GM18873 (cell line): ENCODE results near the gene PPM1H.

ENCODE experiments used
- ATAC-seq: cut with Tn5 transposase; IDR thresholded peaks from one replicate; pipeline ENCODE4 v1.9.1; 2021; ENCODE audit warnings: mild to moderate bottlenecking, moderate library complexity, moderate number of reproducible peaks; ENCODE audit not compliant: unreplicated experiment, low FRiP score

The PPM1H gene

DNA sequence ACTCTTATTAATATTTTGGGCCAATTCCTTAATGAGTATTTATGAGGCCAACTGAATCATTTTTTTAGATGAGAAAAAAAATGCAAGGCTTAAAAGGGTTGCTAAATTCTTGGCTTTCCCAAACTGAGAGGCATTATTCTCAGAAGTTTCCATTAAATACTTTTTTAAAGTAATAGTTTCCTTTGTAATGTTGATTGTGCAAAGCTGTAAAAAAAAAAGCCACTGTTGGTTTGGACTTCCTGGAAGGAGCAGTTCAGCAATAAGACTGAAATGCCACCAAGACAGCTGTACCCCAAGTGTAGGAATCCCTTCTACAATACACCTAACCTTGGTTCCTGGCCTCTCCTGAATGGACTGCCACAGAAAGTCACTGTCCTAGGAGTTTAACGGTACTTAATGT lies 237.1 kb downstream of the PPM1H start:
- ATAC-seq: no peak

GRCh38 chr12:62695696-62696095 lies 239.3 kb downstream of the PPM1H start:
- ATAC-seq: no peak

- ATAC-seq: no peak
Observed at GRCh38 chr12:62694632-62695031, 240.3 kb downstream of the PPM1H start.

DNA sequence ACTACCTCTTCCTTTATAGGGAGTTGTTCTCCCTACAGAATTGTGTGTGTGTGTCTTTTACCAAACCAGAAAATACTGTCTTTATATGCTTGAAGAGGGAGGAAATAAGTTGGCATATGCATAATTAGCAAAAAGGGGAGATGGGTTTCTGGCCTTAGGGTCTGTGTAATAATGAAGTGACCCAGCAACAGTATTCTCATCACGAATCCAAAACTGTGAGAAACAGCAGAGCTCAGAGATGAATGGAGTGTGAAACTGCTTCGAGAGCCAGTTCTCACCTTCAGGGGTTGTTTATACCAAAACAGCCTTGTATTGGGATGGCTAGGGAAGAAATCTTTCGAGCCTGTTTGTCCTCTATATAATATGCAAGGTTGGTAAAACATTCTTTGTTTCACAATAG lies 240.8 kb downstream of the PPM1H start:
- ATAC-seq: no peak

GRCh38 chr12:62693376-62694050 lies 241.4 kb downstream of the PPM1H start:
- ATAC-seq: no peak

DNA sequence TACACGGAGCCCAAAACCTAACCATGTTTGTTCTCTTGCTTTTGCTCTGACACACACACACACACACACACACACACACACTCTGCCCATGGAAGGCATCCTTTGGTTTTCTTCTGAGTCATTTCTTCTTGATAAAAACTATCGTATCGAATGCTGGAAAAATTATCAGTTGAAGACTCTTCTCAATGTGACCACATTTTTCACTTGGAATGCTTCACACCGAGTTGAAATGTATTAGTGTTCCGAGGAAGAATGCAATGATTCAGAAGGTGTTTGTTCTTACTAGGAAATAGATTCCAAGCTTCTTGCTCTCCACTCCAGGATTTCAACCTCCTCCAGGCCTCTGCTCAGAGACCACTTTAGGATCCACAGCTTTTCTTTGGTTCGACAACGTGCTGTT lies 242.1 kb downstream of the PPM1H start:
- no peak for ATAC-seq

DNA sequence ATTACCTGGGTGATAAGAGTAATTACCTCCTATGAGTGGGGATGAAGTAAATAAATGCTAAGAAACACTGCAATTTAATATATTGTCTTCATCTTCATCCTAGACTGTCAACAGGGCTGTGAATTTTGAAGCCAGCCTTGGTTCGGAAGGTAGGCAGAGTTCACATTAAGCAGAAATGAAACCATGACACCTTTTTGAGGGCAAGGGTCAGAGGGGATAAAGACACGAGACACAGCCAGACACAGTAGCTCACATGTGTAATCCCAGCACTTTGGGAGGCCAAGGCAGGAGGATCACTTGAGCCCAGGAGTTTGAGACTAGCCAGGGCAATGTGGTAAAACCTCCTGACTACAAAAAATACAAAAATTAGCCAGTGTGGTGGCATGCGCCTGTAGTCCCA lies 243.6 kb downstream of the PPM1H start:
- no peak for ATAC-seq

GRCh38 chr12:62689042-62689839 lies 245.7 kb downstream of the PPM1H start:
- no peak for ATAC-seq

DNA sequence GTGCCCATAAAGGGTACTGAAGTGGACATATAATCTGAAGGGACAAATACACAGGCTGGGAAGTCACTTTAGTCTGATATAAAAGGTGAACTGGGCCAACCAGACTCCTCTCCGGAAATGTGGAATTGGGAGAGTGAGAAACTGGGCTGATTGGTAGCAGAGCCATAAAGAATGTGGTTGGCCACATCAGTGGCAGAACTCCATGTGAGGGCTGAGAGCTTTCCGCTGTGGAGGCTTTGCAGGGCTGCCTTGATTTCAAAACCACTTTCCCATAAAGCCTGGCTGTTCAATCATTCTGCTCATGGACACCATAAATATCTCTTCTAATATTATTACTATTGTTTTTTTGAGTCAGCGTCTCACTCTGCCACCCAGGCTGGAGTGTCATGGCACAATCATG lies 248.0 kb downstream of the PPM1H start:
- no peak for ATAC-seq

DNA sequence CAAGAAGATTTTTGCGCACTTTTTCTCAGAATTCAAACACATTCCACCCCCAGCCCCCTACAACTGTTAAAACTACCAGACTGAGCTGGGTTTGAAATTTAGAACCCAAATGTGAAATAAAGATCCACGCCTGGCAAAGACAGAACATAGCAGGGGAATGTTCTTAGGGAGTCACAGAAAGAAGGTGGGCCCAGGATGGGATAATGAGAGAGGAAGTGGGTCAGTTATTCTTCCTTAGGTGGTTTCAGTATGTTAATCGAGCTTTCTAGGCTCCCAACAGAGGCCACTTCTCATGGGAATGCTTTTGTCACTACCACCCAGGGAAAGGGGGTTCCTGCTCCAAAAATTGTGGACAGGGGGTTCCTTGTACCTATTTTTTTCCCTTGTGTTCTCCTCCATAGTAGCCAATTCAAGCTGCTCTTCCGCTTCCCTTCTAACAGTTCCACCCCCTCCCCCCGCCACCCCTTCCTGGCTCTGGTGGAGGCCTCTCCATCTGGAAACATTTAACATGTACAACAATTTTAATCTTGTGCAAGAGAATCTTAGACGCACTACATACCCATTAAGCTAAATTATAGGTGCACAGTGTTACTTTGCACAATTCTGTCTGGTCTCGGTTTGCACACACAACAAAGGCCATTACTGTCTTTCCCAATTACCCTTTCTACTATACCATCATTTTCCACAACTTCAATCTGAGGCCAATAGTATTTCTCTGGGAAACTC lies 250.2 kb downstream of the PPM1H start:
- no peak for ATAC-seq

- ATAC-seq: no peak
Observed at GRCh38 chr12:62683776-62684569, 251.0 kb downstream of the PPM1H start.

- no peak for ATAC-seq
Observed at GRCh38 chr12:62681306-62681705, 253.6 kb downstream of the PPM1H start.

DNA sequence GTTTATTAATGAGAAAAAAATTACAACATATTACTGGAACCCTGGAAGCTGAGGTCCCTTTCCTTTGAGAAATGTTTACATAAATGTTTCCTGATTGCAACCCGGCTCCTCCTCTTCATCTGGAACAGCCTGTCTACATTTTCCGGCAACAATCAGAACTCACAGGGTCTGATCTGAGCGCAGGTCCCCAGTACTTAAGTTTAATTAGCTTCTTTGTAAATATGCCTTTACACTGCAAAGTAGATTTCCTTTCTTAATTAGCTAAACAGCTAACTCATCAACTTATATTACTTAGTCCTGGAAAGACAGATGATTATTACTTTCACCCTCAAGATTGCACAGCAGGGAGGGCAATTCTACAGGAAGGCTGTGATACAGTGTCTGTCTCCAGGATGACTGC lies 255.3 kb downstream of the PPM1H start:
- ATAC-seq: no peak

DNA sequence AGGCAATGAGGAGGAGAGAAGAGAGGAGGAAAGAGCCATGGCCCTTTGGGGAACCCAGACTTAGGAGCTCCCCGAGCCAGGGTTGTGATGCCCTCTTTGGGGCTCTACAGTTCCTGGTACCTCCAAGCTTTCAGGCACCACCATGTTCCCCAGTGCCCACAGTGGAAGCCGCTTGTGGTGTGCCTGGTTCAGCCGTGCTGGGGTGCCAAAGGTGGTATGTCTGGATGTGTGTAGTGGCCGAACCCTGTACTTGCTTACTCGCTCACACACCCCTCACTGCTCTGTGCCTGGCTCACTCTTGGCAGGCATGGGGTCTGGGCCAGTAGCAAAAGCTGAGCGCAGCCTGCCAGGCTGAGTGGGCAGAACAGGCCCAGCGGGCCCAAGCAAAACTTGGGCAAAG lies 257.6 kb downstream of the PPM1H start:
- no peak for ATAC-seq

- ATAC-seq: no peak
Observed at GRCh38 chr12:62676521-62677307, 258.2 kb downstream of the PPM1H start.

DNA sequence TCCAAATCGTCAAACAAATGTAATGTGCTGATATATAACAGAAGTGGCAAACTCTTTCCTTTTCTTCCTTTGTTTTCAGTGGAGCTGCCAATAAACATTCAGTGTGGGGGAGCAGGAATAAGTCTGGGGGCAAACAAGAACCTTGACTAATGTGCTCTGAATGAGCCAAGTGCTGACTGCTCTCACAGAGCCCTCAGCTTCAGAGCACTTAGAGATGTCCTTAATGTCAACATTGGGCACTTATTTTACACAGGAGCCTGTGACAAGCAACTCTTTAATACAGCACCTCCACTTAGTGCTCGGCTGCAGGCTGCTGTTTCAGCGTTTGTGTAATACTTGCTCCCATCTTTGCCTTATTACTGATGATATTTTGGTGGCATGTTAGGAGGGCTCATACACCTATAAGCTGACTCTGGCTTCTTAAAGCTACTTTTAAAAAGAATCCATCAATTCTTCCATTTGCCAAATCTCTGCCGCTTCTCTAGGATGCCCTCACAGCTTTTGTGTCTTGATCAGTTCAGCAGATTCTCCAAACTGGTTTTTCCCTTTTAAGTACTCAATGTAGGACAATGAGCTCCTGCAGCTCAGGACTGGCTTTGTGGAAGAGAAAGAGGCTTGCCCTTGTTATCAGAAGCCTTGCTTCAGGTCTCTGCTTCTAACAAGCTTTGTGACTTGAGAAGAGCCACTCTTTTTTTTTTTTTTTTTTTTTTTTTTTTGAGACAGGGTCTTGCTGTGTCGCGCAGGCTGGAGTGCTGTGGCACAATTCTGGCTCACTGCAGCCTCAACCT lies 261.7 kb downstream of the PPM1H start:
- ATAC-seq: no peak

DNA sequence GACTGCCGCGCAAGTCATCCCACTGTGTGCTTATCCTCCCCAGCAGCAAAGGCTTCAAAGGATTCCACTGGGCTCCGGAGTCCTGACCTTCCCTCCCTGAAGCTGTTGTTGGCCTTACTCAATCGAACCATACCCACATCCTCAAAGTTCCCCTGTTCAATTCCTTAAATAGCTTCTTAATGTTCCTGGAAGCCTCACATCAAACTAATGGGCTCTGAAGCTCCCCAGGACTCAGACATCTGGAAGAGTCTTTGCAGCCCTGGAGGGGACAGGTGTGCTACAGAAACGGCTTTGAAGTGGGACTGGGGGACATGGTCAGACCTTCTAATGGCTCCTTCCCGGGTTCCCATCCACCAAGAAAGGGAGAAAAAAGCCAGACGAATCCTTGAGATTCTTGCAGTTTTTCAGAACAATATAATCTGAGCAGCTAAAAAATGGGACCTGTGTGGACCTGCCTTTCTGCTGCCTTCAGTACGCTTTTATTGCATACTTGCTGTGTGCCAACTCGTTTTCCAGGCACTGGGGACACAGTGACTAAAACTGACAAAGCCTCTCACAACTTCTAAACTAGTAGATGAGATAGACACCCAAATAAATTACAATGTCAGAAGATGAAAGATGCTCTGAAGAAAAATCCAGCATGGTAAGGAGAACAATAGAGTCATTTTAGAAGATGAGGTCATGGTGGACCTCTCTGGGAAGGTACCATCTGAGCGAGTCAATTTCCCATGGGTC lies 263.8 kb downstream of the PPM1H start:
- no peak for ATAC-seq

DNA sequence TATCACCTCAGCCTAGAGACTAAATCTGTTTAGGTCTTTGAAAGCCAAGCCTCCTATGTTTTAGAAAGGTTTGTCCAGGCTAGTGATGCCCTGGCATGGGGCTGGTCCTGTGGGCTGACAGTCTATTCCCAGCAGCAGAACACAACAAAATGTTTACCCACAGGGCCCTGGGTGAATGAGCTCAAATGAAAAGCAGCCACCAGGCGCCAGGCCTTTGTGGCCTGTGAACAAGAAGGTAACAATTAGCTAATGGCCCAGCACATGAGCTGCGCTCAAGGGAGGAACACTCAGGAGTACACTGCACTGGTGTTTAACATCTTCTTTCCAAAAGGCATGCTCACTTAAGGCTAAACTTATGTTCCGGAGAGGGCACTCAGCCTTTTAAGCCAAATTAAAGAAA lies 266.2 kb downstream of the PPM1H start:
- no peak for ATAC-seq
